NT2/D1 (cell line): ENCODE measurements around the gene FOXN4.
A peak's percentile ranks its signal among the peaks of the same experiment; 100 is the strongest.

ENCODE experiments used
- DNase-seq: peaks from one replicate; pipeline ENCODE4 v3.0.0-alpha.2; 2011; ENCODE audit warnings: low read depth, low spot score
- H3K27me3 ChIP-seq: 2 replicates; pipeline ENCODE4 v1.6.0; 2011; ENCODE audit warnings: mild to moderate bottlenecking; ENCODE audit not compliant: insufficient read length, insufficient read depth
- H3K36me3 ChIP-seq: 2 replicates; pipeline ENCODE4 v1.6.1; 2011; ENCODE audit warnings: mild to moderate bottlenecking, low read length, mixed read lengths; ENCODE audit not compliant: insufficient read depth, insufficient read length
- H3K4me1 ChIP-seq: 2 replicates; pipeline ENCODE4 v1.5.1; 2011; ENCODE audit not compliant: insufficient read depth, insufficient read length
- H3K4me3 ChIP-seq: 2 replicates; pipeline ENCODE4 v1.5.1; 2011; ENCODE audit warnings: low read depth; ENCODE audit not compliant: insufficient read length
- H3K9ac ChIP-seq: 2 replicates; pipeline ENCODE4 v1.6.0; 2011; ENCODE audit warnings: low read depth; ENCODE audit not compliant: insufficient read length
- H3K9me3 ChIP-seq: 2 replicates; pipeline ENCODE4 v1.5.1; 2011; ENCODE audit warnings: mild to moderate bottlenecking, low read length; ENCODE audit not compliant: insufficient read depth
- SUZ12 ChIP-seq: IDR thresholded peaks from 2 replicates; pipeline ENCODE4 v1.6.1; 2011; ENCODE audit not compliant: insufficient read length, insufficient read depth; ENCODE audit errors: extremely low read depth
- YY1 ChIP-seq: IDR thresholded peaks from 2 replicates; pipeline ENCODE4 v1.6.1; 2011; ENCODE audit not compliant: insufficient read length, insufficient read depth
- ZNF274 ChIP-seq: IDR thresholded peaks from 2 replicates; pipeline ENCODE4 v1.6.1; 2011; ENCODE audit warnings: mild to moderate bottlenecking, low read depth, low read length

The FOXN4 gene

DNA sequence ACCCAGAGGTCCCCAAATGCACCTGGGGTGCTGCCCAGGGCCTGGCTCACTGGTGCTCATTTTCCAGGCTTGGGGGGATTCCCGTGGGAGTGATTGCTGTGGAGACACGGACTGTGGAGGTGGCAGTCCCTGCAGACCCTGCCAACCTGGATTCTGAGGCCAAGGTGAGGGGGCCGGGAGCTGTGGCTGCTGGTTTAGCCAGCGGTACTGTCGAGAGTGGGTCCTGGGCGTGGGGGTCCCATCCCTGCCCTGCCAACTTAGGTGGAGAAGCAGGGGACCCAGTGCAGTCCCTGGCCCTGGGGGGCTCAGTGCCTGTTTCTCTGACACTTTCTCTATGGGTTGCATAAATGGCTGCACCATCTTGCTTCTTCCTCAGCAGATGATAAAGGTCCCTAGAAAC, 50.9 kb downstream of the FOXN4 start:
- H3K9ac ChIP-seq = no peak overlapping the region
- TF ChIP-seq YY1 (no peak), SUZ12 (no peak), ZNF274 (no peak)
- H3K4me3 ChIP-seq = no peak overlapping the region
- H3K36me3 ChIP-seq = peaks cover 6% of the 10 kb centered on the region
- no peak for DNase-seq
- peaks cover 12% of the 10 kb centered on the region for H3K9me3 ChIP-seq
- no peaks in the 10 kb centered on the region for H3K4me1 ChIP-seq
- no peaks in the 10 kb centered on the region for H3K27me3 ChIP-seq

DNA sequence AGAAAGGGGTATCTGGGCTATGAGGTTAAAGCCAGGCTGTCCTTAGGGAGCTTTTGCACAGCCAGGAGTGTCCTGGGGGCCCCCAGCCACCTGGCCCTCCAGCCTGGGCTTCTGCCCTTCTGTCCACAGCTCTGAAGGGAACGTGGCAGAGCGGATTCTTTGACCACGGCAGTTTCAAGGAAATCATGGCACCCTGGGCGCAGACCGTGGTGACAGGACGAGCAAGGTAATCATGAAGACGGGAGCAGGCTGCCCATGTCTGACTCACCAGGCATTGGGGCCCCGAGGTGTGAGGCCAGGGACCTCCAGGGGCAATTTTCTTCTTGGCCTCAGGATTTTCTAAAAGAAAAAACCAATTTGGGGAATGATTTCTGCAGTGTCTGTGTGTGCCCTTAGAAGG, 53.1 kb downstream of the FOXN4 start:
- no peak for TF ChIP-seq ZNF274
- no peak for TF ChIP-seq YY1
- no peak for TF ChIP-seq SUZ12
- Histone ChIP-seq H3K36me3 (peaks cover 6% of the 10 kb centered on the region), H3K9me3 (peaks cover 12% of the 10 kb centered on the region), H3K9ac (no peak overlapping the region), H3K4me3 (no peak overlapping the region), H3K27me3 (no peaks in the 10 kb centered on the region), H3K4me1 (no peaks in the 10 kb centered on the region)
- no peak for DNase-seq

DNA sequence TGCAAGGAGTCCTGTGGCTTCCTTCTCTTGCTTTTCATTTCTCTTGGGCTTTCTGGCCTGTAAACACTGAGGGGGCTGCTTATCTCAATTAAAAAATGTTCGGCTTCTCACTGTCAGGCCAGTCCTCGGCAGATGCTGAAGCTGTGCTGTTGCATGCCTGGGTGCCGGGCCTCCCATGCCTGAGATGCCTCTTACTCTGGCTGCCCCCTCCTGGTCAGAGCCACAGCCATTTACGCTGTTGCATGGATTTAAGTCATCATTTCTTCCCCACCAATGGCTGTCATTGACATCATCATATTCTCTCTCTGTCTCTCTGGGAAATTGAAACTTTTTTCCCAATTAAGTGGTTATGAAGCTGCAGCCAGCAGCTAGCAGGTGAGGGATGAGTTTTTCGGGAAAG, 53.7 kb downstream of the FOXN4 start:
- Histone ChIP-seq H3K36me3 (peaks cover 6% of the 10 kb centered on the region), H3K27me3 (no peaks in the 10 kb centered on the region), H3K4me3 (no peak overlapping the region), H3K9me3 (peaks cover 12% of the 10 kb centered on the region), H3K9ac (no peak overlapping the region), H3K4me1 (no peaks in the 10 kb centered on the region)
- TF ChIP-seq YY1 (no peak), ZNF274 (no peak), SUZ12 (no peak)
- peak; percentile 25 for DNase-seq

DNA sequence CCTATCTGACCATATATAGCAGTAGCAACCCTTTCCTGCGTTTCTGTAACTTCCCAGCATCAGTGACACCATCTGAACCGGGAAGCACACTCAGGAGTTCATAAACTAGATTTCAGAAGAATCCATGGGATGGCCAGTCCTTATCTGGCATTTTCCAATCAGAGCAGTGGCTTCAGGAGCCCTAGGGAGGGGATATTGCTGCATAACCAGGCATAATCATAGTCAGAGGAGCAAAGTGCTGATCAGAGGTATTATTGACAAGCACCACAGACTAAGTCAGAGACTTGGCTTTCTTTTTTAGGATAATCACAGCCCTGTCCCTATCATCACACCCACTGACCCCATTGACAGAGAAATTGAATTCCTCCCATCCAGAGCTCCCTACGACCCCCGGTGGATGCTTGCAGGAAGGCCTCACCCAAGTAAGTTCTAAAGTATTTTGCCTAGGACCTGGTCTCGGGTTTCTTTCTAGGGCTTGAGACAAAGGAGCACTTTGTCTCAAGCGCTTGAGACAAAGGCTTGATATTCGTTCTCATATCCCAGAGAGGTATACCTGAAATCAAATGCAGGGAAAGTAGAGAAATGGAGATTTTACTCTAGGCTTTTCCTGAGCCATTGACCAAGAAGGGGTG, 55.1 kb downstream of the FOXN4 start:
- no peak for TF ChIP-seq YY1
- no peak for TF ChIP-seq SUZ12
- no peak for TF ChIP-seq ZNF274
- H3K9ac ChIP-seq = no peak overlapping the region
- no peaks in the 10 kb centered on the region for H3K27me3 ChIP-seq
- peaks cover 4% of the 10 kb centered on the region for H3K36me3 ChIP-seq
- DNase-seq = no peak
- no peaks in the 10 kb centered on the region for H3K4me1 ChIP-seq
- H3K4me3 ChIP-seq = no peak overlapping the region
- H3K9me3 ChIP-seq = peaks cover 12% of the 10 kb centered on the region

DNA sequence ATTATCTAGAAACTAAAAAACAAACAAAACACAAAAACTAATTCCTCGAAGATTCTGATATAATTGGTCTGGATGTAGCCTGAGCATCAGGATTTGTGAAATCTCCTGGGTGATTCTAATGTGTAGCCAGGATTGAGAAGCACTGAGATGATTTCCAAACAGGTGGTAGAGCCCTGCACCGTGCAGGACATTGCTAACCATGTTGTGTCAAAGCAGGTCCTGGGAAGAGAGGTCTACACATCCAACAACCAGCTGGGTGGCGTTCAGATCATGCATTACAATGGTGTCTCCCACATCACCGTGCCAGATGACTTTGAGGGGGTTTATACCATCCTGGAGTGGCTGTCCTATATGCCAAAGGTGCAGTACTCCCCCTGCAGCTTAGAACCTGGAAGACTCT, 56.3 kb downstream of the FOXN4 start:
- no peaks in the 10 kb centered on the region for H3K36me3 ChIP-seq
- H3K27me3 ChIP-seq = no peaks in the 10 kb centered on the region
- DNase-seq = no peak
- no peaks in the 10 kb centered on the region for H3K4me1 ChIP-seq
- H3K9me3 ChIP-seq = peaks cover 12% of the 10 kb centered on the region
- H3K9ac ChIP-seq = no peak overlapping the region
- no peak overlapping the region for H3K4me3 ChIP-seq
- no peak for TF ChIP-seq ZNF274
- TF ChIP-seq YY1 = no peak
- no peak for TF ChIP-seq SUZ12

DNA sequence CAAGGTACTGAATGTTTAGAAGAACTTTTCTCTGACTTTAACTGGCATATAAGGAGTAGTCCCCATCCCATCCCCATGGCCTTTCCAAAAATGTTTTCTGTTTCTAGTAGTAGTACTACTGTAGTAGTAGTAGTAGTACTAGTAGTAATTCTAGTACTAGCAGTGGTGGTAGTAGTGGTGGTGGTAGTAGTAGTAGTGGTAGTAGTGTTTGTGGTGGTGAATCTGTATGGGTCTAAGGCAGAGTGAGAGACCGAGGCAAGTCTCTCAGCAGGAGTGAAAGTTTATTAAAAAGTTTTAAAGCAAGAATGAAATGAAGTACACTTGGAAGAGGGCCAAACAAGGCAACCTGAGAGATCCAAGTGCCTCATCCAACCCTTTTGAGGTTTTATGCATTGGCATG, 58.6 kb downstream of the FOXN4 start:
- Histone ChIP-seq H3K27me3 (no peaks in the 10 kb centered on the region), H3K4me3 (no peak overlapping the region), H3K9me3 (peaks cover 12% of the 10 kb centered on the region), H3K9ac (no peak overlapping the region), H3K4me1 (no peaks in the 10 kb centered on the region), H3K36me3 (peaks cover 11% of the 10 kb centered on the region)
- DNase-seq = no peak
- no peak for TF ChIP-seq SUZ12
- TF ChIP-seq ZNF274 = no peak
- no peak for TF ChIP-seq YY1

DNA sequence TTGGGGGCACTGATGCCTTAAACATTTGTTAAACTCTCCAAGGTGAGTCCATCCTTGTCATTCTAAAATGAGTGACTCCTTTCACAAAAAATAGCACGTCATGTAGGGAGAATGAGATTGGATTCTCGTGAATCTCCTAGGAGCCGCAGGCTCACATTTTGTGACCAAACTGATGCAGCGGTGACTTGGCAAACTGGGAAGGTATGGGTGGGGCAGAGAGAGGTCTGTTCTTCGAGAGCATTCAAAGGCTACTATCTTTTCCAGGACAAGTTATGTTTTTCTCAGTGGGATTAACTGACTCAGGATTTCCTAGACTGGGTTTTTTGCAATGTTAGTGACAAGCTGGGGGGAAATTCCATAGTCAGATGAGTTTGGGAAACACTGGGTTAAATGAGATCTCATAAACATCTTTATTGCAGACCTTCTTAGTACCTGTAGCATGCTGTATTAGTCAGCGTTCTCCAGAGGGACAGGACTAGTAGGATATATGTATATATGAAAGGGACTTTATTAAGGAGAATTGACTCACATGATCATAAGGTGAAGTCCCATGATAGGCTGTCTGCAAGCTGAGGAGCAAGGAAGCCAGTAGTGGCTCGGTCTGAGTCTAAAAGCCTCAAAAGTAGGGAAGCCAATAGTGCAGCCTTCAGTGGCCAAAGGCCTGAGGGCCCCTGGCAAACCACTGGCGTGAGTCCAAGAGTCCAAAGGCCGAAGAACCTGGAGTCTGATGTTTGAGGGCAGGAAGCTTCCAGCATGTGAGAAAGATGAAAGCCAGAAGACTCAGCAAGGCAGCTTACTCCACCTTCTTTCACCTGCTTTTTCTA, 61.0 kb downstream of the FOXN4 start:
- no peak overlapping the region for H3K9ac ChIP-seq
- TF ChIP-seq ZNF274 = no peak
- no peak for TF ChIP-seq YY1
- TF ChIP-seq SUZ12 = no peak
- H3K4me1 ChIP-seq = no peaks in the 10 kb centered on the region
- H3K9me3 ChIP-seq = no peaks in the 10 kb centered on the region
- no peak for DNase-seq
- H3K4me3 ChIP-seq = no peak overlapping the region
- H3K27me3 ChIP-seq = no peaks in the 10 kb centered on the region
- H3K36me3 ChIP-seq = peaks cover 11% of the 10 kb centered on the region
